ENCODE data around the gene TFRC. TPM values are rescaled to one million over a fixed set of nuclear protein-coding genes. Genes with fewer than 3 reads are reported as not detected.
"Not testable (repeated sequence)": the region's sequence is repeated elsewhere in the genome, so short reads cannot be mapped to it uniquely, and the experiment has no call there.

Gene TFRC
- total and polyA plus RNA-seq, 4 experiments from 2014 or later = 21.7 to 73.1 (median 50.7) TPM

- H3K27me3 Mint-ChIP-seq = no peaks in the 10 kb centered on the region
- H3K27ac Mint-ChIP-seq = peak overlapping the region; percentile 85 to 99 (median 96)
- Histone ChIP-seq H3K27me3 (ENCODE audit: insufficient read depth, low read length) (no peaks in the 10 kb centered on the region), H3K9me3 (ENCODE audit: control insufficient read depth in 1 of 2, low read length in 2 of 2) (no peaks in the 10 kb centered on the region), H3K27ac (ENCODE audit: low read depth, low read length) (peak overlapping the region; percentile 97), H3K36me3 (ENCODE audit: insufficient read depth, low read length) (no peaks in the 10 kb centered on the region), H3K4me3 (ENCODE audit: low read length in 2 of 2) (peak overlapping the region; percentile 68 to 90), H3K4me1 (ENCODE audit: insufficient read depth, low read length) (peaks cover 53% of the 10 kb centered on the region)
- intact Hi-C loops (cut with micrococcal nuclease) = loop anchor here (5.0 to 10.0 kb wide), 3 partner anchors 54 to 421 kb away; partner anchors contain the start of genes DYNLT2B and RNF168
- DNase-seq = peak; percentile 54 to 67 (median 62)
- peaks cover 4 to 27% of the 10 kb centered on the region in 2 donors for H3K36me3 Mint-ChIP-seq
- ChIA-PET CTCF (ENCODE audit: partially characterized antibody) (interaction anchor here (1.1 to 15.1 kb wide), 3 partner anchors 9 to 116 kb away, joined by 4 to 569 read pairs (median 5); no protein-coding TSS in a partner anchor), POLR2A (ENCODE audit: partially characterized antibody) (interaction anchor here (0.7 to 6.7 kb wide), 11 partner anchors 10 to 423 kb away, joined by 3 to 124 read pairs (median 5); partner anchors contain the start of gene DYNLT2B)
- peaks cover 0 to 3% (median 0%) of the 10 kb centered on the region in 8 donors for H3K9me3 Mint-ChIP-seq
- H3K4me1 Mint-ChIP-seq = peaks cover 29 to 54% (median 43%) of the 10 kb centered on the region in 4 donors
- H3K4me3 Mint-ChIP-seq = peak overlapping the region; percentile 90 to 99 (median 94)
These were observed 672 bp downstream of the TFRC start for GRCh38 chr3:196081002-196081833.

- H3K27me3 ChIP-seq (ENCODE audit: insufficient read depth, low read length); H3K9me3 ChIP-seq (ENCODE audit: control insufficient read depth in 1 of 2, low read length in 2 of 2); H3K9me3 Mint-ChIP-seq; H3K27me3 Mint-ChIP-seq; DNase-seq; H3K36me3 ChIP-seq (ENCODE audit: insufficient read depth, low read length): not testable (repeated sequence)
- ChIA-PET CTCF (ENCODE audit: partially characterized antibody) (interaction anchor here (1.0 to 15.1 kb wide), 6 partner anchors 8 to 116 kb away, joined by 3 to 569 read pairs (median 5); no protein-coding TSS in a partner anchor), POLR2A (ENCODE audit: partially characterized antibody) (interaction anchor here (0.6 to 6.7 kb wide), 11 partner anchors 9 to 494 kb away, joined by 3 to 124 read pairs (median 5); partner anchors contain the start of gene DYNLT2B)
- peaks cover 59% of the 10 kb centered on the region for H3K4me1 ChIP-seq (ENCODE audit: insufficient read depth, low read length)
- H3K27ac Mint-ChIP-seq = peak overlapping the region; percentile 85 to 98 (median 96)
- peak overlapping the region; percentile 68 to 90 for H3K4me3 ChIP-seq (ENCODE audit: low read length in 2 of 2)
- H3K27ac ChIP-seq (ENCODE audit: low read depth, low read length) = peak overlapping the region; percentile 97
- intact Hi-C loops (cut with micrococcal nuclease) = loop anchor here (5.0 to 10.0 kb wide), 3 partner anchors 55 to 422 kb away; partner anchors contain the start of genes DYNLT2B and RNF168
- H3K4me3 Mint-ChIP-seq = peak overlapping the region; percentile 90 to 99 (median 94)
- H3K4me1 Mint-ChIP-seq = peaks cover 29 to 58% (median 46%) of the 10 kb centered on the region in 4 donors
- peaks cover 4 to 31% of the 10 kb centered on the region in 2 donors for H3K36me3 Mint-ChIP-seq
These were observed 1.6 kb downstream of the TFRC start for GRCh38 chr3:196080101-196080846.

GRCh38 chr3:196079682-196080081 lies 2.2 kb downstream of the TFRC start:
- H3K27me3 Mint-ChIP-seq = no peaks in the 10 kb centered on the region
- H3K27ac Mint-ChIP-seq = peak overlapping the region; percentile 85 to 98 (median 96)
- H3K36me3 ChIP-seq (ENCODE audit: insufficient read depth, low read length) = peaks cover 10% of the 10 kb centered on the region
- intact Hi-C loops (cut with micrococcal nuclease) = loop anchor here (5.0 to 10.0 kb wide), 3 partner anchors 55 to 423 kb away; partner anchors contain the start of genes DYNLT2B and RNF168
- H3K9me3 Mint-ChIP-seq = peaks cover 0 to 3% (median 0%) of the 10 kb centered on the region in 8 donors
- H3K9me3 ChIP-seq (ENCODE audit: control insufficient read depth in 1 of 2, low read length in 2 of 2) = no peaks in the 10 kb centered on the region
- H3K4me1 ChIP-seq (ENCODE audit: insufficient read depth, low read length) = peaks cover 63% of the 10 kb centered on the region
- H3K4me3 Mint-ChIP-seq = peak overlapping the region; percentile 90 to 99 (median 94)
- no peak for DNase-seq
- H3K27ac ChIP-seq (ENCODE audit: low read depth, low read length) = peak overlapping the region; percentile 97
- H3K4me1 Mint-ChIP-seq = peaks cover 32 to 62% (median 48%) of the 10 kb centered on the region in 4 donors
- no peaks in the 10 kb centered on the region for H3K27me3 ChIP-seq (ENCODE audit: insufficient read depth, low read length)
- POLR2A ChIA-PET (ENCODE audit: partially characterized antibody) = interaction anchor here (0.6 to 6.7 kb wide), 8 partner anchors 9 to 494 kb away, joined by 3 to 124 read pairs (median 9); no protein-coding TSS in a partner anchor
- CTCF ChIA-PET (ENCODE audit: partially characterized antibody) = interaction anchor here (1.0 to 15.1 kb wide), 4 partner anchors 41 to 117 kb away, joined by 3 to 569 read pairs (median 6); no protein-coding TSS in a partner anchor
- H3K36me3 Mint-ChIP-seq = peaks cover 4 to 34% of the 10 kb centered on the region in 2 donors
- peak overlapping the region; percentile 54 to 90 for H3K4me3 ChIP-seq (ENCODE audit: low read length in 2 of 2)

GRCh38 chr3:196075013-196075412 lies 6.9 kb downstream of the TFRC start:
- no peak overlapping the region for H3K4me3 ChIP-seq (ENCODE audit: low read length in 2 of 2)
- POLR2A ChIA-PET (ENCODE audit: partially characterized antibody) = interaction anchor here (0.6 to 5.2 kb wide), 3 partner anchors 105 to 161 kb away, joined by 3 to 35 read pairs (median 3); no protein-coding TSS in a partner anchor
- Mint-ChIP-seq H3K27me3 (no peaks in the 10 kb centered on the region), H3K4me1 (peaks cover 32 to 48% (median 42%) of the 10 kb centered on the region in 4 donors), H3K27ac (peak overlapping the region in 3 of 7 donors; percentile 36 to 73 (median 58)), H3K4me3 (no peak overlapping the region), H3K9me3 (no peaks in the 10 kb centered on the region), H3K36me3 (peaks cover 31 to 56% of the 10 kb centered on the region in 2 donors)
- CTCF ChIA-PET (ENCODE audit: partially characterized antibody) = interaction anchor here (0.7 to 15.1 kb wide), 7 partner anchors 11 to 166 kb away, joined by 3 to 569 read pairs (median 4); no protein-coding TSS in a partner anchor
- no peak for DNase-seq
- intact Hi-C loops (cut with micrococcal nuclease) = no loop called here
- H3K27ac ChIP-seq (ENCODE audit: low read depth, low read length) = no peak overlapping the region
- no peaks in the 10 kb centered on the region for H3K9me3 ChIP-seq (ENCODE audit: control insufficient read depth in 1 of 2, low read length in 2 of 2)
- H3K36me3 ChIP-seq (ENCODE audit: insufficient read depth, low read length) = peaks cover 46% of the 10 kb centered on the region
- H3K27me3 ChIP-seq (ENCODE audit: insufficient read depth, low read length) = no peaks in the 10 kb centered on the region
- H3K4me1 ChIP-seq (ENCODE audit: insufficient read depth, low read length) = peaks cover 55% of the 10 kb centered on the region

GRCh38 chr3:196073255-196073753 lies 8.6 kb downstream of the TFRC start:
- Histone ChIP-seq H3K36me3 (ENCODE audit: insufficient read depth, low read length) (peaks cover 57% of the 10 kb centered on the region), H3K9me3 (ENCODE audit: control insufficient read depth in 1 of 2, low read length in 2 of 2) (no peaks in the 10 kb centered on the region), H3K27ac (ENCODE audit: low read depth, low read length) (no peak overlapping the region), H3K27me3 (ENCODE audit: insufficient read depth, low read length) (no peaks in the 10 kb centered on the region), H3K4me3 (ENCODE audit: low read length in 2 of 2) (no peak overlapping the region), H3K4me1 (ENCODE audit: insufficient read depth, low read length) (peaks cover 38% of the 10 kb centered on the region)
- Mint-ChIP-seq H3K36me3 (peaks cover 33 to 64% of the 10 kb centered on the region in 2 donors), H3K4me1 (peaks cover 24 to 32% (median 28%) of the 10 kb centered on the region in 4 donors), H3K9me3 (no peaks in the 10 kb centered on the region), H3K4me3 (peak overlapping the region in 1 of 8 donors; percentile 16), H3K27me3 (no peaks in the 10 kb centered on the region), H3K27ac (peak overlapping the region; percentile 58 to 93 (median 78))
- ChIA-PET POLR2A (ENCODE audit: partially characterized antibody) (interaction anchor here (0.7 to 5.2 kb wide), 7 partner anchors 39 to 124 kb away, joined by 3 to 35 read pairs (median 4); no protein-coding TSS in a partner anchor), CTCF (ENCODE audit: partially characterized antibody) (interaction anchor here (0.7 to 15.1 kb wide), 47 partner anchors 9 to 449 kb away, joined by 3 to 569 read pairs (median 4); partner anchors contain the start of gene DYNLT2B)
- intact Hi-C loops (cut with micrococcal nuclease) = loop anchor here (1.0 kb wide), 3 partner anchors 106 to 123 kb away; no protein-coding TSS in a partner anchor
- peak; percentile 76 to 80 (median 78) for DNase-seq

- H3K4me3 ChIP-seq (ENCODE audit: low read length in 2 of 2) = no peak overlapping the region
- no peak overlapping the region for H3K27ac ChIP-seq (ENCODE audit: low read depth, low read length)
- H3K4me1 Mint-ChIP-seq = peaks cover 17 to 22% (median 21%) of the 10 kb centered on the region in 4 donors
- H3K27ac Mint-ChIP-seq = peak overlapping the region in 1 of 7 donors; percentile 43
- peaks cover 42 to 68% of the 10 kb centered on the region in 2 donors for H3K36me3 Mint-ChIP-seq
- CTCF ChIA-PET (ENCODE audit: partially characterized antibody) = interaction anchor here (0.7 to 15.1 kb wide), 27 partner anchors 8 to 450 kb away, joined by 3 to 569 read pairs (median 5); partner anchors contain the start of gene DYNLT2B
- POLR2A ChIA-PET (ENCODE audit: partially characterized antibody) = interaction anchor here (0.9 to 5.2 kb wide), 4 partner anchors 55 to 125 kb away, joined by 4 to 35 read pairs (median 26); no protein-coding TSS in a partner anchor
- H3K27me3 Mint-ChIP-seq = no peaks in the 10 kb centered on the region
- DNase-seq = no peak
- H3K9me3 ChIP-seq (ENCODE audit: control insufficient read depth in 1 of 2, low read length in 2 of 2) = no peaks in the 10 kb centered on the region
- intact Hi-C loops (cut with micrococcal nuclease) = no loop called here
- peaks cover 29% of the 10 kb centered on the region for H3K4me1 ChIP-seq (ENCODE audit: insufficient read depth, low read length)
- no peak overlapping the region for H3K4me3 Mint-ChIP-seq
- H3K9me3 Mint-ChIP-seq = no peaks in the 10 kb centered on the region
- H3K36me3 ChIP-seq (ENCODE audit: insufficient read depth, low read length) = peaks cover 66% of the 10 kb centered on the region
- no peaks in the 10 kb centered on the region for H3K27me3 ChIP-seq (ENCODE audit: insufficient read depth, low read length)
These were observed 9.6 kb downstream of the TFRC start for GRCh38 chr3:196072313-196072712.
